Hepatocyte (in vitro differentiated cells): ENCODE results near the gene URGCP. TPM values are rescaled to one million over a fixed set of nuclear protein-coding genes. Genes with fewer than 3 reads are reported as not detected.
A peak's percentile ranks its signal among the peaks of the same experiment; 100 is the strongest.

Experiments used
- DNase-seq: peaks from one replicate; pipeline ENCODE4 v3.0.0-alpha.2; 2016; ENCODE audit warnings: low spot score
- H2AFZ ChIP-seq: fragments of 200-600 bp; sonication (generic); 2 replicates; pipeline ENCODE4 v1.6.0; 2016; ENCODE audit warnings: antibody characterized with exemption, mild to moderate bottlenecking
- H3K27ac ChIP-seq: fragments of 200-600 bp; sonication (generic); 2 replicates; pipeline ENCODE4 v1.5.1; 2016; ENCODE audit warnings: mild to moderate bottlenecking
- H3K27me3 ChIP-seq: fragments of 200-600 bp; sonication (generic); 2 replicates; pipeline ENCODE4 v1.6.1; 2016
- H3K36me3 ChIP-seq: fragments of 200-600 bp; sonication (generic); replicated peaks from 2 replicates; pipeline ENCODE4 v1.5.1; 2016; ENCODE audit warnings: low read depth; ENCODE audit not compliant: insufficient read depth
- H3K4me1 ChIP-seq: fragments of 200-600 bp; sonication (generic); 2 replicates; pipeline ENCODE4 v1.5.1; 2016; ENCODE audit warnings: mild to moderate bottlenecking, moderate library complexity; ENCODE audit not compliant: insufficient read depth
- H3K4me2 ChIP-seq: fragments of 200-600 bp; sonication (generic); 2 replicates; pipeline ENCODE4 v1.6.0; 2016
- H3K4me3 ChIP-seq: fragments of 200-600 bp; sonication (generic); 2 replicates; pipeline ENCODE4 v1.5.1; 2016; ENCODE audit warnings: mild to moderate bottlenecking
- H3K79me2 ChIP-seq: fragments of 200-600 bp; sonication (generic); 2 replicates; pipeline ENCODE4 v1.6.0; 2017; ENCODE audit warnings: mild to moderate bottlenecking
- H3K9me2 ChIP-seq: fragments of 200-600 bp; sonication (generic); replicated peaks from 2 replicates; pipeline ENCODE4 v1.6.0; 2017; ENCODE audit warnings: mild to moderate bottlenecking; ENCODE audit not compliant: insufficient read depth
- H3K9me3 ChIP-seq: fragments of 200-600 bp; sonication (generic); 2 replicates; pipeline ENCODE4 v1.5.1; 2016; ENCODE audit warnings: low read depth, mild to moderate bottlenecking
- H4K20me1 ChIP-seq: fragments of 200-600 bp; sonication (generic); 2 replicates; pipeline ENCODE4 v1.6.0; 2016; ENCODE audit warnings: mild to moderate bottlenecking; ENCODE audit not compliant: insufficient read depth, poor library complexity, severe bottlenecking
- EZH2 ChIP-seq: fragments of 200-600 bp; sonication (generic); IDR thresholded peaks from 2 replicates; pipeline ENCODE4 v1.6.1; 2016; ENCODE audit warnings: antibody characterized with exemption, mild to moderate bottlenecking, borderline replicate concordance
- EZH2phosphoT487 ChIP-seq: fragments of 200-600 bp; sonication (generic); IDR thresholded peaks from one replicate; pipeline ENCODE4 v1.6.1; 2018; ENCODE audit warnings: antibody characterized with exemption, mild to moderate bottlenecking, low read depth, moderate library complexity; ENCODE audit not compliant: unreplicated experiment, severe bottlenecking
- WGBS: methylation state at CpG from one replicate; pipeline ENCODE4 v1.1.6; 2016; ENCODE audit warnings: low lambda C conversion rate; ENCODE audit errors: missing lambda C conversion rate; 5-methylcytosine and 5-hydroxymethylcytosine counted together
- polyA plus RNA-seq: library from polyadenylated mRNA; unstranded; fragments of >200 nt; fragmentation: Nextera tagmentation; extraction: Ambion mirVana; gene quantifications from 2 replicates; pipeline ENCODE4 v1.2.1, GENCODE V29; 2016
- total RNA-seq: library from RNA; depleted of rRNA; stranded (reverse); fragments of >200 nt; gene quantifications from 2 replicates; pipeline ENCODE4 v1.2.3, GENCODE V29; 2014
- TF ChIP-seq, protein P1 (sequence below): fragments of 200-600 bp; sonication (generic); IDR thresholded peaks from 2 replicates; pipeline ENCODE4 v1.5.1; 2016; ENCODE audit warnings: antibody characterized with exemption, mild to moderate bottlenecking; ENCODE audit not compliant: poor library complexity

Gene URGCP, protein sequence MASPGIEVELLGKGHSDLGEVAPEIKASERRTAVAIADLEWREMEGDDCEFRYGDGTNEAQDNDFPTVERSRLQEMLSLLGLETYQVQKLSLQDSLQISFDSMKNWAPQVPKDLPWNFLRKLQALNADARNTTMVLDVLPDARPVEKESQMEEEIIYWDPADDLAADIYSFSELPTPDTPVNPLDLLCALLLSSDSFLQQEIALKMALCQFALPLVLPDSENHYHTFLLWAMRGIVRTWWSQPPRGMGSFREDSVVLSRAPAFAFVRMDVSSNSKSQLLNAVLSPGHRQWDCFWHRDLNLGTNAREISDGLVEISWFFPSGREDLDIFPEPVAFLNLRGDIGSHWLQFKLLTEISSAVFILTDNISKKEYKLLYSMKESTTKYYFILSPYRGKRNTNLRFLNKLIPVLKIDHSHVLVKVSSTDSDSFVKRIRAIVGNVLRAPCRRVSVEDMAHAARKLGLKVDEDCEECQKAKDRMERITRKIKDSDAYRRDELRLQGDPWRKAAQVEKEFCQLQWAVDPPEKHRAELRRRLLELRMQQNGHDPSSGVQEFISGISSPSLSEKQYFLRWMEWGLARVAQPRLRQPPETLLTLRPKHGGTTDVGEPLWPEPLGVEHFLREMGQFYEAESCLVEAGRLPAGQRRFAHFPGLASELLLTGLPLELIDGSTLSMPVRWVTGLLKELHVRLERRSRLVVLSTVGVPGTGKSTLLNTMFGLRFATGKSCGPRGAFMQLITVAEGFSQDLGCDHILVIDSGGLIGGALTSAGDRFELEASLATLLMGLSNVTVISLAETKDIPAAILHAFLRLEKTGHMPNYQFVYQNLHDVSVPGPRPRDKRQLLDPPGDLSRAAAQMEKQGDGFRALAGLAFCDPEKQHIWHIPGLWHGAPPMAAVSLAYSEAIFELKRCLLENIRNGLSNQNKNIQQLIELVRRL
- total RNA-seq (24.9 and 28.7 TPM in 2 replicates), polyA plus RNA-seq (21.7 and 31.9 TPM in 2 replicates)

DNA sequence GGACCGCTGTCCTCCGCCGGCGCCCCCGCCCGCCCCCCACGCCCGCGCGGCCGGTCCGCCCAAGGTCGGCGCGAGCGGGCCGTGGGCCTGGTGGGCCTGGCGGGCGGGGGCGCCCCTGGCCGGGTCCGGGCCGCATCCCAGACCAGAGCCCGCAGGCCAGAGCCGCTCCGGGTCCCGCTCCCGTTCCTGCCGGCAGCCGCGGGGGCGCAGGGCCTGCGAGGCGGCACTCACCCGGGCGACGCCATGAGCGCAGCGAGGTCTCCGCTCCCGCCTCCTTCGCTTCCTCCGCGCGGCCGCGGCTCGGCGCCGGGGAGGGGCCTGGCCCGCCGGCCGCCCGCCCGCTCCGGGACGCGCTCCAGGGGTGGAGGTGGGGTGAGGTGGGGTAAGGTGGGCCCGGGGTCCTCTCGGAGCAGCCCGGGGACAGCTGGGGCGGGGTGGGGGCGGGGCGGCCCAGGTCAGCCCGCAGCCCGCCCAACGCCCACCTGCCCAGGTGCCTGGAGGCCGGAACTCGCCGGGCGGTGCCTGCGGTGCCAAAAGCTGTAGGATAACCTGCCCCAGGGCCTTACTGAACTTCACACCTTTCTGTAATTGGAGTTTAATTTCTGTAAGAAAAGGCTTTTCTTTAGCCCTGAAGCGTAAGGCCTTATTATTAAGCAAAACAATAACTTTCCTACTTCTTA, at the start of gene URGCP:
Gene URGCP, minus strand, starts transcription at position 266 of the 680 bp plus-strand sequence. Its CDS starts 21 bp downstream, at position 245.
- peaks cover 8% of the 10 kb centered on the region for H3K4me1 ChIP-seq
- peak; percentile 78 for DNase-seq
- TF ChIP-seq EZH2phosphoT487 = no peak
- no peak for TF ChIP-seq EZH2
- TF ChIP-seq, protein P1, sequence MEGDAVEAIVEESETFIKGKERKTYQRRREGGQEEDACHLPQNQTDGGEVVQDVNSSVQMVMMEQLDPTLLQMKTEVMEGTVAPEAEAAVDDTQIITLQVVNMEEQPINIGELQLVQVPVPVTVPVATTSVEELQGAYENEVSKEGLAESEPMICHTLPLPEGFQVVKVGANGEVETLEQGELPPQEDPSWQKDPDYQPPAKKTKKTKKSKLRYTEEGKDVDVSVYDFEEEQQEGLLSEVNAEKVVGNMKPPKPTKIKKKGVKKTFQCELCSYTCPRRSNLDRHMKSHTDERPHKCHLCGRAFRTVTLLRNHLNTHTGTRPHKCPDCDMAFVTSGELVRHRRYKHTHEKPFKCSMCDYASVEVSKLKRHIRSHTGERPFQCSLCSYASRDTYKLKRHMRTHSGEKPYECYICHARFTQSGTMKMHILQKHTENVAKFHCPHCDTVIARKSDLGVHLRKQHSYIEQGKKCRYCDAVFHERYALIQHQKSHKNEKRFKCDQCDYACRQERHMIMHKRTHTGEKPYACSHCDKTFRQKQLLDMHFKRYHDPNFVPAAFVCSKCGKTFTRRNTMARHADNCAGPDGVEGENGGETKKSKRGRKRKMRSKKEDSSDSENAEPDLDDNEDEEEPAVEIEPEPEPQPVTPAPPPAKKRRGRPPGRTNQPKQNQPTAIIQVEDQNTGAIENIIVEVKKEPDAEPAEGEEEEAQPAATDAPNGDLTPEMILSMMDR = no peak
- H3K79me2 ChIP-seq = peaks cover 48% of the 10 kb centered on the region
- peaks cover 23% of the 10 kb centered on the region for H4K20me1 ChIP-seq
- H3K36me3 ChIP-seq = no peaks in the 10 kb centered on the region
- H3K4me3 ChIP-seq = peak within 1 kb of the TSS; percentile 47
- WGBS = under 1% methylated on average over 17 of the region's 73 CpGs
- H3K9me3 ChIP-seq = no peaks in the 10 kb centered on the region
- peak within 1 kb of the TSS; percentile 79 for H2AFZ ChIP-seq
- no peaks in the 10 kb centered on the region for H3K9me2 ChIP-seq
- no peaks in the 10 kb centered on the region for H3K27me3 ChIP-seq
- H3K4me2 ChIP-seq = peak within 1 kb of the TSS; percentile 80
- H3K27ac ChIP-seq = peak within 1 kb of the TSS; percentile 97

DNA sequence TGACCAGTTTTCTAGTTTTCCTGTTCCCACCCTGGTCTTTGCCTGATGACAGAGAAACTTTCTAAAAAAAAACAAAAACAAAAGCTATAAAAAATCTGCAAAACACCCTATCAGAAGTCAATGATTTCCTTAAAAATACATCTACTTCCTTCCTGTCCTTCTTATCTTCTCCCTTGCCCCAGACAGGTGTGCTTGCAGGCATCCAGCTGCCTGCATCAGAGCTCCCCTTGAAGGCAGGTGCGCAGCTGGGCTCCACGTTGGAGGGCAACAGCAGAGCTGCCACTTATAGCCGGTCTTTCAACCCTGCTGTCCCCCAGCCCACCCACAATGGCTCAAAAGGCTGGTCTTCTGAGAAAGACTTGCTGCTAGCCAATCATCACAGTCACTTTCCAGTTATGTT, 49.6 kb upstream of the URGCP start:
- 69% methylated on average over 3 of the region's 3 CpGs for WGBS
- TF ChIP-seq EZH2phosphoT487 (no peak), EZH2 (no peak)
- TF ChIP-seq, protein P1 = no peak
- no peaks in the 10 kb centered on the region for H4K20me1 ChIP-seq
- DNase-seq = no peak
- H2AFZ ChIP-seq = no peak overlapping the region
- H3K4me2 ChIP-seq = no peak overlapping the region
- H3K27ac ChIP-seq = no peak overlapping the region
- H3K27me3 ChIP-seq = no peaks in the 10 kb centered on the region
- no peaks in the 10 kb centered on the region for H3K4me1 ChIP-seq
- no peaks in the 10 kb centered on the region for H3K36me3 ChIP-seq
- no peaks in the 10 kb centered on the region for H3K79me2 ChIP-seq
- H3K9me3 ChIP-seq = no peaks in the 10 kb centered on the region
- no peak overlapping the region for H3K4me3 ChIP-seq
- H3K9me2 ChIP-seq = no peaks in the 10 kb centered on the region

DNA sequence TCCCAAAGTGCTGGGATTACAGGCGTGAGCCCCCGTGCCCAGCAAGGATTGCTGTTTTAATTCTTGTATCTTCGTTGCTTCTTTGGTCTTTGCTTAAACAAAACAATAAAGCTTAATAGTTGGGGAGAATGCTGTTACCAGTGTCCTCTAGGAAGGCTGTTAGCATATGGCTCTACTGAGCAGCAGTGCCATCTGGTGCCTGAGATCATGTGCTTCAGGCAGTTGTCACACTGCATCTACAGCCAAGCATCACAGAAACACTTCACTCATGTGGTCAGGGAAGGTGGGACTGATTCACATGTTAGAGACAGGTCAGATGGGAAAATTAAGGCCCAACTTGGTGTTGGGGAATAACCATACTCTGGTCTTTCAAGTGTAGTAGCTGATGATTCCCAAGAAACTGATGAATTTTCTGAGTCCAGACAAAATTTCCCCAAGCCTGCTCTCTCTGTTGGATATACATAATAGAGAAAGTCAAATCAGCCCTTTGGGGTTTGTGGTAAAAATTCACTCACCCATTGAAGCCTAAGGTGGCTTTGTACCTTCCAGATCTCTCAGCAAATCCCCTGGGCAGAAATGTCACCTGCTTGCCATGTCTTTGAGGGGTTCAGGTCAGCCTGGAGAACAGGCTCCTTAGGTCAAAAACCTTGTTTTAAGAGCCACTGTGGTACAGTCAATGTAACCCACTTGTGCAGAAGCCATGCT, 48.3 kb upstream of the URGCP start:
- Histone ChIP-seq H2AFZ (no peak overlapping the region), H3K27me3 (no peaks in the 10 kb centered on the region), H3K4me2 (no peak overlapping the region), H3K27ac (no peak overlapping the region), H3K9me3 (no peaks in the 10 kb centered on the region), H4K20me1 (no peaks in the 10 kb centered on the region), H3K36me3 (no peaks in the 10 kb centered on the region), H3K9me2 (no peaks in the 10 kb centered on the region), H3K4me1 (no peaks in the 10 kb centered on the region), H3K4me3 (no peak overlapping the region), H3K79me2 (no peaks in the 10 kb centered on the region)
- peak; percentile 57 for DNase-seq
- 55% methylated on average over 3 of the region's 3 CpGs for WGBS
- TF ChIP-seq, protein P1 = peak; percentile 54
- no peak for TF ChIP-seq EZH2
